ENCODE results near the gene SMAD3. TPM values are rescaled to one million over a fixed set of nuclear protein-coding genes. Genes with fewer than 3 reads are reported as not detected.

The SMAD3 gene
- total and polyA plus RNA-seq, 2 of the 8 experiments (the other 6 are each of a cell fraction or from before 2014, with no cell fraction given), result 10.1 to 12.4 TPM

DNA sequence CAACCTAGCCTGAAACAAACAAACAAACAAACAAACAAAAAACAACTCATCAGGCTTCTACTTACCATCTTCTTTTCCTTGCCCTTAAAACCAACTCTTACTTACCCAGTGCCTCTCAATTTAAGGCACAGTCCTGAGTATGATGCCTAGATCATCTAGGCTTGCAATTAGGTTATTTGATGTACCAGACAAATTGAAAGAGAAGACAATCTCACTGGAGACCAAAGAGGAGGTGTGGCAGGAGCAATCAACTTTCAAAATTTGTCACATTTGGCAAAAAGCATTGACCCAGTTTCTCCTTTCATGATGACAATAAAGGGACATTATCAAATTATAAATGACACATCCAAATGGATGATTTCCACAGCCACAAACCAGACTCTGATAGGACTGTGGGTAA lies 153.0 kb downstream of the SMAD3 start:
- no peak overlapping the region for H3K14ac ChIP-seq (ENCODE audit: insufficient read length)
- no peak overlapping the region for H2BK20ac ChIP-seq (ENCODE audit: low read length)
- H2AK5ac ChIP-seq (ENCODE audit: low read depth, low read length), result no peak overlapping the region
- H3K23me2 ChIP-seq (ENCODE audit: low read depth, low read length), result no peaks in the 10 kb centered on the region; the same call in 1 of the 2 replicates
- no peak overlapping the region for H3K56ac ChIP-seq (replicated peaks; ENCODE audit: insufficient read length, low read depth, low read length)
- no peak overlapping the region for H2BK15ac ChIP-seq (ENCODE audit: low read length)
- POLR2A ChIA-PET (ENCODE audit: partially characterized antibody), result no interaction called here
- no peaks in the 10 kb centered on the region for H3K36me3 ChIP-seq (ENCODE audit: control insufficient read depth in 2 of 4, insufficient read depth in 4 of 4, low read length in 3 of 4)
- no peak overlapping the region for H3K27ac ChIP-seq (ENCODE audit: low read depth, low read length)
- H4K8ac ChIP-seq (ENCODE audit: extremely low read depth, insufficient read depth, low read length), result no peak overlapping the region
- no peak overlapping the region for H2BK12ac ChIP-seq (ENCODE audit: low read depth, low read length)
- CTCF ChIA-PET (ENCODE audit: partially characterized antibody), result no interaction called here
- H2BK5ac ChIP-seq (ENCODE audit: low read depth, low read length), result no peak overlapping the region
- no peak overlapping the region for H3K9ac ChIP-seq (replicated peaks in 1 of 4; ENCODE audit: extremely low read depth in 1 of 4, low read depth in 3 of 4, low read length in 3 of 4)
- H4K91ac ChIP-seq (replicated peaks; ENCODE audit: insufficient read length, low read length), result no peak overlapping the region
- no peaks in the 10 kb centered on the region for H4K20me1 ChIP-seq (replicated peaks in 1 of 2; ENCODE audit: control insufficient read depth in 1 of 2, insufficient read depth in 2 of 2, low read length in 2 of 2)
- no peak overlapping the region for H3K4ac ChIP-seq (replicated peaks; ENCODE audit: insufficient read length, low read depth, low read length)
- no peaks in the 10 kb centered on the region for H3K4me1 ChIP-seq (replicated peaks in 1 of 4; ENCODE audit: control insufficient read depth in 3 of 4, insufficient read depth in 4 of 4, low read length in 3 of 4)
- H3K9me3 ChIP-seq (ENCODE audit: insufficient read depth in 2 of 2, low read depth in 1 of 2, low read length in 1 of 2), result no peaks in the 10 kb centered on the region
- no peaks in the 10 kb centered on the region for H3K79me2 ChIP-seq (ENCODE audit: control insufficient read depth in 1 of 2, insufficient read depth in 2 of 2, low read length in 2 of 2)
- no peak overlapping the region for H3K4me3 ChIP-seq (ENCODE audit: extremely low read depth in 1 of 4, insufficient read depth in 2 of 4, low read depth in 3 of 4, low read length in 4 of 4)
- no peak overlapping the region for H4K5ac ChIP-seq (ENCODE audit: insufficient read length, low read depth, low read length)
- H3K27me3 ChIP-seq (replicated peaks in 1 of 4; ENCODE audit: control insufficient read depth in 3 of 4, extremely low read depth in 1 of 4, insufficient read depth in 3 of 4, low read length in 3 of 4), result no peaks in the 10 kb centered on the region
- H2AFZ ChIP-seq (ENCODE audit: low read length), result no peak overlapping the region
- no peak overlapping the region for H3K23ac ChIP-seq (ENCODE audit: insufficient read length)
- no peak overlapping the region for H2BK120ac ChIP-seq (replicated peaks; ENCODE audit: low read depth, low read length)
- H3K79me1 ChIP-seq (ENCODE audit: low read depth, low read length), result no peaks in the 10 kb centered on the region
- H3K4me2 ChIP-seq (ENCODE audit: insufficient read depth in 1 of 2, low read depth in 2 of 2, low read length in 2 of 2), result no peak overlapping the region
- DNase-seq (ENCODE audit: low read depth in 1 of 2, low spot score in 2 of 2) (no peak), FAIRE-seq (no peak)
- no peak overlapping the region for H3K18ac ChIP-seq (ENCODE audit: extremely low read depth, low read length)
- TF ChIP-seq, protein P1, sequence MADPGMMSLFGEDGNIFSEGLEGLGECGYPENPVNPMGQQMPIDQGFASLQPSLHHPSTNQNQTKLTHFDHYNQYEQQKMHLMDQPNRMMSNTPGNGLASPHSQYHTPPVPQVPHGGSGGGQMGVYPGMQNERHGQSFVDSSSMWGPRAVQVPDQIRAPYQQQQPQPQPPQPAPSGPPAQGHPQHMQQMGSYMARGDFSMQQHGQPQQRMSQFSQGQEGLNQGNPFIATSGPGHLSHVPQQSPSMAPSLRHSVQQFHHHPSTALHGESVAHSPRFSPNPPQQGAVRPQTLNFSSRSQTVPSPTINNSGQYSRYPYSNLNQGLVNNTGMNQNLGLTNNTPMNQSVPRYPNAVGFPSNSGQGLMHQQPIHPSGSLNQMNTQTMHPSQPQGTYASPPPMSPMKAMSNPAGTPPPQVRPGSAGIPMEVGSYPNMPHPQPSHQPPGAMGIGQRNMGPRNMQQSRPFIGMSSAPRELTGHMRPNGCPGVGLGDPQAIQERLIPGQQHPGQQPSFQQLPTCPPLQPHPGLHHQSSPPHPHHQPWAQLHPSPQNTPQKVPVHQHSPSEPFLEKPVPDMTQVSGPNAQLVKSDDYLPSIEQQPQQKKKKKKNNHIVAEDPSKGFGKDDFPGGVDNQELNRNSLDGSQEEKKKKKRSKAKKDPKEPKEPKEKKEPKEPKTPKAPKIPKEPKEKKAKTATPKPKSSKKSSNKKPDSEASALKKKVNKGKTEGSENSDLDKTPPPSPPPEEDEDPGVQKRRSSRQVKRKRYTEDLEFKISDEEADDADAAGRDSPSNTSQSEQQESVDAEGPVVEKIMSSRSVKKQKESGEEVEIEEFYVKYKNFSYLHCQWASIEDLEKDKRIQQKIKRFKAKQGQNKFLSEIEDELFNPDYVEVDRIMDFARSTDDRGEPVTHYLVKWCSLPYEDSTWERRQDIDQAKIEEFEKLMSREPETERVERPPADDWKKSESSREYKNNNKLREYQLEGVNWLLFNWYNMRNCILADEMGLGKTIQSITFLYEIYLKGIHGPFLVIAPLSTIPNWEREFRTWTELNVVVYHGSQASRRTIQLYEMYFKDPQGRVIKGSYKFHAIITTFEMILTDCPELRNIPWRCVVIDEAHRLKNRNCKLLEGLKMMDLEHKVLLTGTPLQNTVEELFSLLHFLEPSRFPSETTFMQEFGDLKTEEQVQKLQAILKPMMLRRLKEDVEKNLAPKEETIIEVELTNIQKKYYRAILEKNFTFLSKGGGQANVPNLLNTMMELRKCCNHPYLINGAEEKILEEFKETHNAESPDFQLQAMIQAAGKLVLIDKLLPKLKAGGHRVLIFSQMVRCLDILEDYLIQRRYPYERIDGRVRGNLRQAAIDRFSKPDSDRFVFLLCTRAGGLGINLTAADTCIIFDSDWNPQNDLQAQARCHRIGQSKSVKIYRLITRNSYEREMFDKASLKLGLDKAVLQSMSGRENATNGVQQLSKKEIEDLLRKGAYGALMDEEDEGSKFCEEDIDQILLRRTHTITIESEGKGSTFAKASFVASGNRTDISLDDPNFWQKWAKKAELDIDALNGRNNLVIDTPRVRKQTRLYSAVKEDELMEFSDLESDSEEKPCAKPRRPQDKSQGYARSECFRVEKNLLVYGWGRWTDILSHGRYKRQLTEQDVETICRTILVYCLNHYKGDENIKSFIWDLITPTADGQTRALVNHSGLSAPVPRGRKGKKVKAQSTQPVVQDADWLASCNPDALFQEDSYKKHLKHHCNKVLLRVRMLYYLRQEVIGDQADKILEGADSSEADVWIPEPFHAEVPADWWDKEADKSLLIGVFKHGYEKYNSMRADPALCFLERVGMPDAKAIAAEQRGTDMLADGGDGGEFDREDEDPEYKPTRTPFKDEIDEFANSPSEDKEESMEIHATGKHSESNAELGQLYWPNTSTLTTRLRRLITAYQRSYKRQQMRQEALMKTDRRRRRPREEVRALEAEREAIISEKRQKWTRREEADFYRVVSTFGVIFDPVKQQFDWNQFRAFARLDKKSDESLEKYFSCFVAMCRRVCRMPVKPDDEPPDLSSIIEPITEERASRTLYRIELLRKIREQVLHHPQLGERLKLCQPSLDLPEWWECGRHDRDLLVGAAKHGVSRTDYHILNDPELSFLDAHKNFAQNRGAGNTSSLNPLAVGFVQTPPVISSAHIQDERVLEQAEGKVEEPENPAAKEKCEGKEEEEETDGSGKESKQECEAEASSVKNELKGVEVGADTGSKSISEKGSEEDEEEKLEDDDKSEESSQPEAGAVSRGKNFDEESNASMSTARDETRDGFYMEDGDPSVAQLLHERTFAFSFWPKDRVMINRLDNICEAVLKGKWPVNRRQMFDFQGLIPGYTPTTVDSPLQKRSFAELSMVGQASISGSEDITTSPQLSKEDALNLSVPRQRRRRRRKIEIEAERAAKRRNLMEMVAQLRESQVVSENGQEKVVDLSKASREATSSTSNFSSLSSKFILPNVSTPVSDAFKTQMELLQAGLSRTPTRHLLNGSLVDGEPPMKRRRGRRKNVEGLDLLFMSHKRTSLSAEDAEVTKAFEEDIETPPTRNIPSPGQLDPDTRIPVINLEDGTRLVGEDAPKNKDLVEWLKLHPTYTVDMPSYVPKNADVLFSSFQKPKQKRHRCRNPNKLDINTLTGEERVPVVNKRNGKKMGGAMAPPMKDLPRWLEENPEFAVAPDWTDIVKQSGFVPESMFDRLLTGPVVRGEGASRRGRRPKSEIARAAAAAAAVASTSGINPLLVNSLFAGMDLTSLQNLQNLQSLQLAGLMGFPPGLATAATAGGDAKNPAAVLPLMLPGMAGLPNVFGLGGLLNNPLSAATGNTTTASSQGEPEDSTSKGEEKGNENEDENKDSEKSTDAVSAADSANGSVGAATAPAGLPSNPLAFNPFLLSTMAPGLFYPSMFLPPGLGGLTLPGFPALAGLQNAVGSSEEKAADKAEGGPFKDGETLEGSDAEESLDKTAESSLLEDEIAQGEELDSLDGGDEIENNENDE (IDR thresholded peaks at IDR 0.05; ENCODE audit: insufficient replicate concordance, low read length), result no peak
- no peak for TF ChIP-seq POLR2AphosphoS5 (IDR thresholded peaks at IDR 0.05; ENCODE audit: low read depth, low read length)

Measured in H1 (cell line).